ENCODE data around the gene TRPM3.

- TF ChIP-seq ZNF8 (CRISPR knock-in tag; IDR thresholded peaks at IDR 0.05) (no peak), ZNF565 (CRISPR knock-in tag; conservative IDR thresholded peaks at IDR 0.05; ENCODE audit: low read depth) (no peak), OSR1 (CRISPR knock-in tag; IDR thresholded peaks at IDR 0.05) (no peak), TCF4 (CRISPR knock-in tag; IDR thresholded peaks at IDR 0.05; ENCODE audit: borderline replicate concordance) (no peak), PATZ1 (CRISPR knock-in tag; IDR thresholded peaks at IDR 0.05; ENCODE audit: borderline replicate concordance) (no peak), CSRNP3 (CRISPR knock-in tag; IDR thresholded peaks at IDR 0.05) (no peak), ZFP3 (CRISPR knock-in tag; IDR thresholded peaks at IDR 0.05) (no peak), ARNTL (CRISPR knock-in tag; IDR thresholded peaks at IDR 0.05; ENCODE audit: borderline replicate concordance, low read depth) (no peak)
Measured at GRCh38 chr9:70773579-70773978, 347.8 kb downstream of the TRPM3 start.

Measured in SK-N-SH treated with all-trans-retinoic acid at 6 μM for 48 hours (cell line).